Aorta (tissue), 5 donors: Measurements from ENCODE around the gene MISP3. TPM values are rescaled to one million over a fixed set of nuclear protein-coding genes. Genes with fewer than 3 reads are reported as not detected.

Experiments
- ATAC-seq: fragments of 200-7000 bp; cut with Tn5 transposase; one replicate; pipeline ENCODE4 v1.9.1; 2022; ENCODE audit warnings: moderate library complexity; ENCODE audit not compliant: low FRiP score
- DNase-seq, 2 donors: peaks; one replicate each; pipeline ENCODE4 v3.0.0-alpha.2; 2020
- H3K27ac ChIP-seq, 2 donors: one replicate each; pipeline ENCODE4 v1.5.1; 2013; ENCODE audit warnings: low read length in 2 of 2, mild to moderate bottlenecking in 2 of 2, moderate library complexity in 2 of 2, control low read depth in 1 of 2, inconsistent platforms in 1 of 2, low read depth in 1 of 2
- H3K27me3 ChIP-seq, 2 donors: one replicate each; pipeline ENCODE4 v1.6.1; 2013; ENCODE audit warnings: control low read depth in 1 of 2, low read length in 1 of 2, mild to moderate bottlenecking in 1 of 2, moderate library complexity in 1 of 2; ENCODE audit not compliant: insufficient read depth in 2 of 2, control insufficient read depth in 1 of 2
- H3K36me3 ChIP-seq, 2 donors: one replicate each; pipeline ENCODE4 v1.6.1; 2013; ENCODE audit warnings: control low read depth in 1 of 2, low read length in 1 of 2, mild to moderate bottlenecking in 1 of 2; ENCODE audit not compliant: insufficient read depth in 2 of 2, control insufficient read depth in 1 of 2
- H3K4me1 ChIP-seq, 2 donors: one replicate each; pipeline ENCODE4 v1.6.1; 2013; ENCODE audit warnings: low read length in 2 of 2, control low read depth in 1 of 2, mild to moderate bottlenecking in 1 of 2, moderate library complexity in 1 of 2; ENCODE audit not compliant: insufficient read depth in 2 of 2, control insufficient read depth in 1 of 2
- H3K4me3 ChIP-seq, 2 donors: one replicate each; pipeline ENCODE4 v1.5.1; 2013; ENCODE audit warnings: low read length in 2 of 2, control low read depth in 1 of 2, mild to moderate bottlenecking in 1 of 2
- H3K9me3 ChIP-seq: one replicate; pipeline ENCODE4 v1.6.1; 2013; ENCODE audit warnings: mild to moderate bottlenecking, low read length; ENCODE audit not compliant: control insufficient read depth
- WGBS, 2 donors: extraction: QIAGEN DNeasy Blood & Tissue Kit; methylation state at CpG; one replicate each; pipeline ENCODE4 v1.1.7; 2013; 5-methylcytosine and 5-hydroxymethylcytosine counted together
- intact Hi-C, 2 donors: fragments of 100-400 bp; cut with DNase I; formaldehyde crosslinking; loops; one replicate each; pipeline versions ENCODE4 v1.14.2 to v1.15.0; 2022
- polyA plus RNA-seq, 2 donors: library from polyadenylated mRNA; stranded (reverse); fragments of 200-250 nt; gene quantifications; one replicate each; pipeline ENCODE4 v1.2.3, GENCODE V29; 2013
- total RNA-seq, 2 donors: library from RNA; stranded (reverse); fragmentation: NEBNext Ultra II Directional; extraction: Animal tissue kit (Norgen Biotek cat#: 25700); gene quantifications; one replicate each; pipeline ENCODE4 v1.2.1, GENCODE V29; 2021
- donor health status: healthy with polysubstance abuse.
- donor health status: Bipolar disorder and iron deficiency.
- donor health status: DM: no; HTN: no; CAD: no.
- donor health status: DM: no; HTN: no; CAD: no.
- donor health status: DM: yes; HTN: yes; CAD: no.

Gene MISP3
- total and polyA plus RNA-seq, 4 donors = 1.2 to 6.6 (median 3.5) TPM

- WGBS, 2 donors = 27 to 91% methylated on average over 1 of the region's 1 CpG
- no peak overlapping the region for H3K4me3 ChIP-seq
These were observed 10.0 kb downstream of the MISP3 start for GRCh38 chr19:14082675-14082960.

GRCh38 chr19:14085309-14085995 is 12.9 kb downstream of the MISP3 start, which contains the start of gene C19orf67:
TSS of gene C19orf67 (minus strand) at chr19:14085783. CDS start at chr19:14085627, 156 bp downstream.
- Histone ChIP-seq H3K4me3 (no peak within 1 kb of the TSS), H3K4me1 (no peaks in the 10 kb centered on the region), H3K9me3 (no peaks in the 10 kb centered on the region), H3K27ac (no peak within 1 kb of the TSS), H3K36me3 (no peaks in the 10 kb centered on the region), H3K27me3 (no peaks in the 10 kb centered on the region)
- no peak for DNase-seq
- ATAC-seq = no peak
- WGBS, 2 donors = 67 to 69% methylated on average over 53 to 54 of the region's 54 CpGs
- intact Hi-C loops = no loop called here

More at GRCh38 chr19:14082675-14082960, 10.0 kb downstream of the MISP3 start:
- ATAC-seq (no peak), DNase-seq (no peak)
- Histone ChIP-seq H3K27ac (no peak overlapping the region), H3K9me3 (no peaks in the 10 kb centered on the region), H3K27me3 (no peaks in the 10 kb centered on the region), H3K36me3 (no peaks in the 10 kb centered on the region), H3K4me1 (no peaks in the 10 kb centered on the region)
- intact Hi-C loops = loop anchor here (5.0 kb wide), 2 partner anchors 35 to 55 kb away; partner anchors contain the start of genes PRKACA (in 2 of the 2) and ASF1B (in 1 of the 2)

- intact Hi-C loops = no loop called here
- ATAC-seq (no peak), DNase-seq (no peak)
- H3K4me3 ChIP-seq = no peak overlapping the region
- no peak overlapping the region for H3K27ac ChIP-seq
- no peaks in the 10 kb centered on the region for H3K27me3 ChIP-seq
- H3K4me1 ChIP-seq = no peaks in the 10 kb centered on the region
- H3K36me3 ChIP-seq = no peaks in the 10 kb centered on the region
- WGBS, 2 donors = 90 to 91% methylated on average over 5 of the region's 5 CpGs
- no peaks in the 10 kb centered on the region for H3K9me3 ChIP-seq
These were observed 13.5 kb downstream of the MISP3 start for GRCh38 chr19:14086098-14086497.

- Histone ChIP-seq H3K27ac (no peak overlapping the region), H3K9me3 (no peaks in the 10 kb centered on the region), H3K4me3 (no peak overlapping the region), H3K36me3 (no peaks in the 10 kb centered on the region), H3K4me1 (no peaks in the 10 kb centered on the region), H3K27me3 (no peaks in the 10 kb centered on the region)
- ATAC-seq = no peak
- DNase-seq = no peak
- 86 to 87% methylated on average over 30 of the region's 30 CpGs for WGBS, 2 donors
- intact Hi-C loops = no loop called here
These were observed 16.2 kb downstream of the MISP3 start for GRCh38 chr19:14088634-14089411.

- Histone ChIP-seq H3K9me3 (no peaks in the 10 kb centered on the region), H3K27ac (peak overlapping the region in 1 of 2 donors; percentile 3), H3K4me1 (no peaks in the 10 kb centered on the region), H3K4me3 (peak overlapping the region; percentile 60 to 76), H3K36me3 (no peaks in the 10 kb centered on the region), H3K27me3 (no peaks in the 10 kb centered on the region)
- DNase-seq (no peak), ATAC-seq (no peak)
- WGBS, 2 donors = 5 to 7% methylated on average over 16 of the region's 16 CpGs
- intact Hi-C loops = no loop called here
These were observed 16.8 kb downstream of the MISP3 start for GRCh38 chr19:14089412-14089661.

DNA sequence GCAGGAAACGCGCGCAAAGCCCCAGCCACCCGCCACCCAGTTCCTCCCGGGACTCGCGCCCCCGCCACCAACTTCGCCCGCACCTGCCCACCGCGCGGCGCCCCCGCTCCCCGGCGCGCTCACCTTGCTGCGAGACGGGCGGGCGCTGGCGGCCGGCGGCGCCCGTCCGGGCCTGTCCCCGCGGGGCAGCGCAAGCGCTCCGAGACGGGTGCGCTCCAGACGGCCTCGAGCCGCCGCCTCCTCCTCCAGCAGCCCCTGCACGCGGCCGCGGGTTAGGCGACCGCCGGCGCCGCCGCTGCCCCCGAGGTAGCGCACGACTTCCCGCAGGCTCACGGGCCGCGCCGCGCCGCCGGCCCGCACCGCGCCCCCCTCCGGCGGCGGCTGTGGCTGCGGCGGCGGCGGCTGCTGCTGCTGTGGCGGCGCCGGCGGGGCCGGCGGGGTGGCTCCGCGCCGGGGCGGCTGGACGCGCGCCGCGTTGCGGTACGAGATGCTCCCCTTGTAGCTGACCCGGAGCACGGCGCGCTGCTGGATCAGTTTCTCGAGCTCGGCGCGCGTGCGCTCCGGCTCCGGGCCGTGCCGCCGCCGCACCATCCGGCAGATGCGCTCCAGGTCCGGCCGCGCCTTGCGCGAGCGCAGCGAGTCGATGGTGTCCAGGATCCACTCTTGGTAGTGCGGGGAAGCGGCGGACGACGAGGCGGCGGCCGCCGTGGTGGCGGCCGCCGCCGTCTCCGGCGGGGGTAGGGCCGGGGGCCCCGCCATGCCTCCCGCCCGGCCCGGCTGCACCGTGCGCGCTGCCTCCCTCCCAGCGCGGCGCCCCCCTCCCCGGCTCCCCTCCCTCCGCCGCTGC is 17.3 kb downstream of the MISP3 start:
- Histone ChIP-seq H3K27ac (peak overlapping the region in 1 of 2 donors; percentile 67), H3K36me3 (no peaks in the 10 kb centered on the region), H3K9me3 (no peaks in the 10 kb centered on the region), H3K27me3 (no peaks in the 10 kb centered on the region), H3K4me3 (peak overlapping the region; percentile 76 to 90), H3K4me1 (no peaks in the 10 kb centered on the region)
- intact Hi-C loops = loop anchor here in 1 of 2 donors (2.0 kb wide), 1 partner anchor 47 kb away; the partner anchor contains the start of gene ASF1B
- 0 to 1% methylated on average over 46 to 142 of the region's 142 CpGs for WGBS, 2 donors
- peak; percentile 75 to 85 for DNase-seq
- no peak for ATAC-seq

- no peaks in the 10 kb centered on the region for H3K4me1 ChIP-seq
- DNase-seq (peak; percentile 95 to 96), ATAC-seq (peak; percentile 82)
- intact Hi-C loops = loop anchor here in 1 of 2 donors (2.0 kb wide), 1 partner anchor 46 kb away; the partner anchor contains the start of gene ASF1B
- no peaks in the 10 kb centered on the region for H3K9me3 ChIP-seq
- no peaks in the 10 kb centered on the region for H3K36me3 ChIP-seq
- H3K27ac ChIP-seq = peak within 1 kb of the TSS; percentile 46 to 93
- H3K4me3 ChIP-seq = peak within 1 kb of the TSS; percentile 76 to 96
- 1% methylated on average over 13 to 61 of the region's 65 CpGs for WGBS, 2 donors
- H3K27me3 ChIP-seq = no peaks in the 10 kb centered on the region
These were observed 18.0 kb downstream of the MISP3 start, which contains the start of gene SAMD1 for GRCh38 chr19:14090509-14091080. TSS of gene SAMD1 (minus strand) at chr19:14090751.

GRCh38 chr19:14091081-14091812 is 18.7 kb downstream of the MISP3 start:
- WGBS, 2 donors = 1% methylated on average over 39 to 72 of the region's 72 CpGs
- H3K4me3 ChIP-seq = peak overlapping the region; percentile 76 to 96
- H3K27me3 ChIP-seq = no peaks in the 10 kb centered on the region
- intact Hi-C loops = loop anchor here in 1 of 2 donors (2.0 kb wide), 1 partner anchor 46 kb away; the partner anchor contains the start of gene ASF1B
- no peaks in the 10 kb centered on the region for H3K36me3 ChIP-seq
- no peaks in the 10 kb centered on the region for H3K4me1 ChIP-seq
- peak overlapping the region; percentile 46 to 93 for H3K27ac ChIP-seq
- no peaks in the 10 kb centered on the region for H3K9me3 ChIP-seq
- DNase-seq = peak; percentile 77 to 93
- ATAC-seq = peak; percentile 85
